SK-N-SH (cell line): ENCODE measurements around the gene LRMDA.

Experiments used
- JUND ChIP-seq: IDR thresholded peaks from 2 replicates; pipeline ENCODE4 v1.4.0; 2012
- NFIC ChIP-seq: IDR thresholded peaks from 2 replicates; pipeline ENCODE4 v1.4.0; 2012; ENCODE audit warnings: borderline replicate concordance
- TF ChIP-seq, protein P1 (sequence below): fragments of 200-600 bp; sonication (generic); IDR thresholded peaks from 2 replicates; pipeline ENCODE4 v1.6.1; 2017; ENCODE audit warnings: antibody characterized with exemption, mild to moderate bottlenecking, moderate library complexity

DNA sequence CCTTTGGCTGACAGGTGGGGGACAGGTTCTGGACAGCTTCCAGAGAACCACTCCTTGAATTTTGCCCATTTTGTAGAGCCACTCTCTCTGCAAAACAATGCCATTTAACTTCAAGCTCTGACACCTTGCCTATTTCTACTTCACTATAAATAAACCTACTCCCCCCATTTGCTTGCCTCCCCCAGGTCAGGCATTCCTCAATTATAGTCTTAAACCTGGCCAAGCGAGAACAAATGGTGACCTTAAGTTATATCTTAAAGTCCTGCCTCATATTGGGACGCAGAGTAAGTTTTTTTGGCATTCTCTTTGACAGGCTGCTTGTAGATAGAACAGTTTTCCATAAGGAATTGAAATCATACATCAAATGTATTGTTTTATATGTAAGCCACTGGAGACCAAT is 706.9 kb downstream of the LRMDA start:
- TF ChIP-seq, protein P1, sequence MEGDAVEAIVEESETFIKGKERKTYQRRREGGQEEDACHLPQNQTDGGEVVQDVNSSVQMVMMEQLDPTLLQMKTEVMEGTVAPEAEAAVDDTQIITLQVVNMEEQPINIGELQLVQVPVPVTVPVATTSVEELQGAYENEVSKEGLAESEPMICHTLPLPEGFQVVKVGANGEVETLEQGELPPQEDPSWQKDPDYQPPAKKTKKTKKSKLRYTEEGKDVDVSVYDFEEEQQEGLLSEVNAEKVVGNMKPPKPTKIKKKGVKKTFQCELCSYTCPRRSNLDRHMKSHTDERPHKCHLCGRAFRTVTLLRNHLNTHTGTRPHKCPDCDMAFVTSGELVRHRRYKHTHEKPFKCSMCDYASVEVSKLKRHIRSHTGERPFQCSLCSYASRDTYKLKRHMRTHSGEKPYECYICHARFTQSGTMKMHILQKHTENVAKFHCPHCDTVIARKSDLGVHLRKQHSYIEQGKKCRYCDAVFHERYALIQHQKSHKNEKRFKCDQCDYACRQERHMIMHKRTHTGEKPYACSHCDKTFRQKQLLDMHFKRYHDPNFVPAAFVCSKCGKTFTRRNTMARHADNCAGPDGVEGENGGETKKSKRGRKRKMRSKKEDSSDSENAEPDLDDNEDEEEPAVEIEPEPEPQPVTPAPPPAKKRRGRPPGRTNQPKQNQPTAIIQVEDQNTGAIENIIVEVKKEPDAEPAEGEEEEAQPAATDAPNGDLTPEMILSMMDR: no peak
- TF ChIP-seq NFIC (no peak), JUND (no peak)
